ENCODE measurements around the gene ADAP1.
"Not testable (repeated sequence)": the region's sequence is repeated elsewhere in the genome, so short reads cannot be mapped to it uniquely, and the experiment has no call there.

The ADAP1 gene

GRCh38 chr7:910931-911431 is 43.5 kb downstream of the ADAP1 start:
- H3K27me3 ChIP-seq, result peaks cover under 1 to 37% (median 21%) of the 10 kb centered on the region in 11 experiments; a peak in 21 of 22 replicates
- peak overlapping the region; percentile 77 to 99 (median 89) for H3K4me2 ChIP-seq
- H3K4me1 ChIP-seq, result peaks cover 40 to 89% (median 73%) of the 10 kb centered on the region in 10 experiments
- H3K27ac ChIP-seq, result peak overlapping the region in 8 of 11 experiments; percentile 19 to 78 (median 46); a peak in 11 of 22 replicates
- peaks cover 0 to 10% (median 0%) of the 10 kb centered on the region in 11 experiments; a peak in 1 of 22 replicates for H3K9me3 ChIP-seq (replicated peaks in 1 of 11)
- H3K36me3 ChIP-seq, result peaks cover 6 to 60% (median 13%) of the 10 kb centered on the region in 11 experiments; a peak in 15 of 22 replicates
- H4K20me1 ChIP-seq, result peaks cover 11 to 65% (median 37%) of the 10 kb centered on the region in 11 experiments; a peak in 21 of 22 replicates
- no peak for TF ChIP-seq Cebpa-rat (IDR thresholded peaks at IDR 0.05)
- H3K4me3 ChIP-seq, result peak overlapping the region in 1 of 10 experiments; percentile 7; a peak in 1 of 20 replicates
- peak overlapping the region in 7 of 11 experiments; percentile 19 to 54 (median 31); a peak in 6 of 22 replicates for H3K9ac ChIP-seq

- Histone ChIP-seq H3K27ac (peak overlapping the region in 9 of 11 experiments; percentile 19 to 78 (median 44); a peak in 14 of 22 replicates), H3K4me2 (peak overlapping the region; percentile 77 to 99 (median 89))
Measured at GRCh38 chr7:910441-910861, 44.0 kb downstream of the ADAP1 start.

GRCh38 chr7:909358-910329 is 44.8 kb downstream of the ADAP1 start:
- Histone ChIP-seq H3K4me2 (peak overlapping the region; percentile 77 to 99 (median 89)), H3K27ac (peak overlapping the region in 10 of 11 experiments; percentile 18 to 79 (median 46); a peak in 15 of 22 replicates), H3K9ac (peak overlapping the region; percentile 33 to 76 (median 54); a peak in 19 of 22 replicates), H4K20me1 (peaks cover 21 to 61% (median 29%) of the 10 kb centered on the region in 11 experiments; a peak in 21 of 22 replicates), H3K4me3 (peak overlapping the region in 9 of 10 experiments; percentile 26 to 53 (median 42); a peak in 16 of 20 replicates), H3K9me3 (replicated peaks in 1 of 11) (peaks cover 0 to 10% (median 0%) of the 10 kb centered on the region in 11 experiments; a peak in 1 of 22 replicates), H3K36me3 (peaks cover 4 to 53% (median 13%) of the 10 kb centered on the region in 11 experiments; a peak in 20 of 22 replicates), H3K27me3 (peaks cover 4 to 50% (median 30%) of the 10 kb centered on the region in 11 experiments; a peak in 21 of 22 replicates), H3K4me1 (peaks cover 27 to 85% (median 66%) of the 10 kb centered on the region in 10 experiments)
- no peak for TF ChIP-seq Cebpa-rat (IDR thresholded peaks at IDR 0.05)

More at GRCh38 chr7:910441-910861, 44.0 kb downstream of the ADAP1 start:
- Histone ChIP-seq H3K36me3 (peaks cover 6 to 56% (median 12%) of the 10 kb centered on the region in 11 experiments; a peak in 15 of 22 replicates), H3K9ac (peak overlapping the region in 9 of 11 experiments; percentile 19 to 65 (median 33); a peak in 10 of 22 replicates), H3K9me3 (replicated peaks in 1 of 11) (peaks cover 0 to 10% (median 0%) of the 10 kb centered on the region in 11 experiments; a peak in 1 of 22 replicates), H4K20me1 (peaks cover 16 to 65% (median 35%) of the 10 kb centered on the region in 11 experiments; a peak in 21 of 22 replicates), H3K27me3 (peaks cover 4 to 42% (median 27%) of the 10 kb centered on the region in 11 experiments; a peak in 21 of 22 replicates), H3K4me3 (peak overlapping the region in 2 of 10 experiments; percentile 4 to 7; a peak in 2 of 20 replicates), H3K4me1 (peaks cover 34 to 85% (median 69%) of the 10 kb centered on the region in 10 experiments)
- no peak for TF ChIP-seq Cebpa-rat (IDR thresholded peaks at IDR 0.05)

GRCh38 chr7:908591-909357 is 45.7 kb downstream of the ADAP1 start:
- Histone ChIP-seq H3K27ac (peak overlapping the region in 4 of 11 experiments; percentile 47 to 79 (median 64); a peak in 6 of 22 replicates), H3K36me3 (peaks cover 11 to 53% (median 18%) of the 10 kb centered on the region in 11 experiments; a peak in 20 of 22 replicates), H3K27me3 (peaks cover 4 to 53% (median 30%) of the 10 kb centered on the region in 11 experiments; a peak in 21 of 22 replicates), H3K4me2 (peak overlapping the region; percentile 77 to 99 (median 89)), H3K9ac (peak overlapping the region in 9 of 11 experiments; percentile 12 to 74 (median 39); a peak in 16 of 22 replicates), H3K4me3 (peak overlapping the region; percentile 26 to 57 (median 42); a peak in 18 of 20 replicates), H3K4me1 (peaks cover 27 to 85% (median 59%) of the 10 kb centered on the region in 10 experiments), H4K20me1 (peaks cover 26 to 59% (median 34%) of the 10 kb centered on the region in 11 experiments; a peak in 21 of 22 replicates)
- not testable (repeated sequence) for H3K9me3 ChIP-seq (replicated peaks in 1 of 11)

GRCh38 chr7:908159-908581 is 46.3 kb downstream of the ADAP1 start:
- Histone ChIP-seq H3K27me3 (peaks cover 4 to 53% (median 30%) of the 10 kb centered on the region in 11 experiments; a peak in 21 of 22 replicates), H3K9ac (peak overlapping the region in 8 of 11 experiments; percentile 12 to 74 (median 40); a peak in 10 of 22 replicates), H3K4me1 (peaks cover 27 to 85% (median 60%) of the 10 kb centered on the region in 10 experiments), H3K9me3 (replicated peaks in 1 of 11) (no peaks in the 10 kb centered on the region), H3K4me3 (no peak overlapping the region; a peak in 1 of 20 replicates), H3K4me2 (peak overlapping the region in 10 of 11 experiments; percentile 78 to 98 (median 90); a peak in 16 of 22 replicates), H3K27ac (peak overlapping the region in 3 of 11 experiments; percentile 35 to 79 (median 78); a peak in 5 of 22 replicates), H4K20me1 (peaks cover 26 to 63% (median 39%) of the 10 kb centered on the region in 11 experiments; a peak in 21 of 22 replicates), H3K36me3 (peaks cover 11 to 54% (median 23%) of the 10 kb centered on the region in 11 experiments; a peak in 19 of 22 replicates)
- TF ChIP-seq Cebpa-rat (IDR thresholded peaks at IDR 0.05), result no peak

- Histone ChIP-seq H3K36me3 (peaks cover 11 to 54% (median 25%) of the 10 kb centered on the region in 11 experiments; a peak in 19 of 22 replicates), H3K27ac (peak overlapping the region in 1 of 11 experiments; percentile 14; a peak in 1 of 22 replicates), H3K4me3 (no peak overlapping the region), H3K9me3 (replicated peaks in 1 of 11) (no peaks in the 10 kb centered on the region), H3K4me1 (peaks cover 27 to 85% (median 58%) of the 10 kb centered on the region in 10 experiments), H3K27me3 (peaks cover 4 to 53% (median 30%) of the 10 kb centered on the region in 11 experiments; a peak in 21 of 22 replicates), H4K20me1 (peaks cover 30 to 71% (median 47%) of the 10 kb centered on the region in 11 experiments; a peak in 21 of 22 replicates), H3K9ac (no peak overlapping the region), H3K4me2 (peak overlapping the region; percentile 8 to 98 (median 35); a peak in 17 of 22 replicates)
- no peak for TF ChIP-seq Cebpa-rat (IDR thresholded peaks at IDR 0.05)
Measured at GRCh38 chr7:907158-907980, 47.1 kb downstream of the ADAP1 start.

All from BLaER1 treated with 17β-estradiol and CSF1 and Interleukin-3, amounts not matched to agents 10 nM and 100 nM (cell line).